ENCODE results near the gene PINLYP.

- TF ChIP-seq FOXA1 (IDR thresholded peaks at IDR 0.05) (no peak), BHLHE40 (IDR thresholded peaks at IDR 0.05; ENCODE audit: borderline replicate concordance) (no peak), HDGF (IDR thresholded peaks at IDR 0.05; ENCODE audit: borderline replicate concordance) (no peak), NFRKB (IDR thresholded peaks at IDR 0.05) (no peak), PKNOX1 (IDR thresholded peaks at IDR 0.05) (no peak), SUZ12 (IDR thresholded peaks at IDR 0.05) (no peak), SP1 (IDR thresholded peaks at IDR 0.05) (no peak), ELF4 (IDR thresholded peaks at IDR 0.05) (no peak), FOXK2 (IDR thresholded peaks at IDR 0.05) (no peak), TARDBP (IDR thresholded peaks at IDR 0.05) (no peak), ZNF384 (IDR thresholded peaks at IDR 0.05) (no peak), LEF1 (IDR thresholded peaks at IDR 0.05; ENCODE audit: borderline replicate concordance) (no peak), CTBP1 (IDR thresholded peaks at IDR 0.05; ENCODE audit: borderline replicate concordance) (no peak)
These were observed 26.9 kb upstream of the PINLYP start for GRCh38 chr19:43548706-43549105.
